Measurements from ENCODE around the gene SCARF1.

Gene SCARF1

GRCh38 chr17:1588821-1589585, 56.5 kb downstream of the SCARF1 start:
- peak; percentile 57 to 70 for DNase-seq (ENCODE audit: low read depth in 2 of 2)
- no peak for TF ChIP-seq CTCF (IDR thresholded peaks at IDR 0.05; ENCODE audit: low read depth, low read length)
- no peak overlapping the region for H3K4me3 ChIP-seq (replicated peaks in 1 of 2; ENCODE audit: low read depth in 2 of 2, low read length in 2 of 2)

- TF ChIP-seq CTCF (IDR thresholded peaks at IDR 0.05; ENCODE audit: low read depth, low read length): no peak
- no peak for DNase-seq (ENCODE audit: low read depth in 2 of 2)
- no peak overlapping the region for H3K4me3 ChIP-seq (replicated peaks in 1 of 2; ENCODE audit: low read depth in 2 of 2, low read length in 2 of 2)
These were observed 61.4 kb downstream of the SCARF1 start for GRCh38 chr17:1584167-1584566.

All from cardiac fibroblast (primary cell).